Kidney epithelial cell (primary cell): Measurements from ENCODE around the gene PSORS1C2. TPM values are rescaled to one million over a fixed set of nuclear protein-coding genes. Genes with fewer than 3 reads are reported as not detected.

Source experiments
- DNase-seq: peaks from one replicate; pipeline ENCODE4 v3.0.0-alpha.2; 2010; ENCODE audit warnings: low read depth
- H3K27me3 ChIP-seq: 2 replicates; pipeline ENCODE4 v1.6.0; 2011; ENCODE audit warnings: low read length; ENCODE audit not compliant: control insufficient read depth, insufficient read depth
- H3K36me3 ChIP-seq: 2 replicates; pipeline ENCODE4 v1.5.1; 2011; ENCODE audit warnings: low read length; ENCODE audit not compliant: control insufficient read depth, insufficient read depth
- H3K4me3 ChIP-seq: 2 replicates; pipeline ENCODE4 v1.5.1; 2011; ENCODE audit warnings: low read depth, mild to moderate bottlenecking, control low read depth, low read length
- total RNA-seq: library from RNA; depleted of rRNA; stranded (reverse); fragments of >200 nt; gene quantifications from 2 replicates; pipeline ENCODE4 v1.2.3, GENCODE V29; 2015
- TF ChIP-seq, protein P1 (sequence below): IDR thresholded peaks from 2 replicates; pipeline ENCODE4 v1.5.1; 2011; ENCODE audit warnings: mild to moderate bottlenecking, moderate library complexity, low read length, control low read depth, inconsistent platforms; ENCODE audit not compliant: insufficient read depth, poor library complexity, severe bottlenecking

PSORS1C2 gene
- total RNA-seq, 1 donor from 2014 or later = not detected

DNA sequence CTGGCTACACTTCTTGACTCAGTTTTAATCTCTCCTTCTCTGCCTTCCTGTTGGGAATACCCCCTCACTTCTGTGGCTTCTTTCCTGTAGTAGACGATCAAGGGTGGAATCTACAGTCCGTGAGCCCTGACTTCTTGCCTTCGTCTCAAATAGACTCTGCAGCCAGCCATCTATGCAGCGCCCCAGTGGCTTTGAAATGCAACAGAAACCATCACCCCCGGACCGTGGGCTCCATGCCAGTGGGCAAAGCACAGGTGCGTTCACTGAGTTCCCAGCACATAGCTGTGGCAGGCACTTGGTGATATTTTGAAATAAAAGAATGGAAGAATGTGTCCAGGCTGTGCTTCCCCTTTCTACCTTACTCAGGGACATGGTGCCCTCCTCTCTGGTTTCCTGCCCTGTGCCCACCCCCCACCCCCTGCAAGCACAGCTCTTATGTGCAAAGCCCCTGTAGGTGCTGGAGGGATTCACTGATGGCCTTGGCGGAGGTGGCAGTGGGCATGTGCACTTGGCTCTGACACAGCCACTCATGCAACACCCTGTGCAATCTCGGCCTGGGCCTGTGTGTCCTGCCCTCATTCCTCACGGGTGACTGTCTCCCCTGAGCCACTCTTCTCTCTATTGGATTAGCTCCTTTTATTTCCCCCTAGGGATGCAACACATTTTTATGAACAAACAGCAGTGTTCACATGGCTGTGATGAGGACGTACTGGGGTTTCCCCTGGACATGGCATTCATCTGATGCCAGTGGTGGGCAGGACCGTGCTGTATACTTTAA, 13.1 kb downstream of the PSORS1C2 start:
- Histone ChIP-seq H3K36me3 (no peaks in the 10 kb centered on the region), H3K27me3 (no peaks in the 10 kb centered on the region), H3K4me3 (no peak overlapping the region)
- TF ChIP-seq, protein P1, sequence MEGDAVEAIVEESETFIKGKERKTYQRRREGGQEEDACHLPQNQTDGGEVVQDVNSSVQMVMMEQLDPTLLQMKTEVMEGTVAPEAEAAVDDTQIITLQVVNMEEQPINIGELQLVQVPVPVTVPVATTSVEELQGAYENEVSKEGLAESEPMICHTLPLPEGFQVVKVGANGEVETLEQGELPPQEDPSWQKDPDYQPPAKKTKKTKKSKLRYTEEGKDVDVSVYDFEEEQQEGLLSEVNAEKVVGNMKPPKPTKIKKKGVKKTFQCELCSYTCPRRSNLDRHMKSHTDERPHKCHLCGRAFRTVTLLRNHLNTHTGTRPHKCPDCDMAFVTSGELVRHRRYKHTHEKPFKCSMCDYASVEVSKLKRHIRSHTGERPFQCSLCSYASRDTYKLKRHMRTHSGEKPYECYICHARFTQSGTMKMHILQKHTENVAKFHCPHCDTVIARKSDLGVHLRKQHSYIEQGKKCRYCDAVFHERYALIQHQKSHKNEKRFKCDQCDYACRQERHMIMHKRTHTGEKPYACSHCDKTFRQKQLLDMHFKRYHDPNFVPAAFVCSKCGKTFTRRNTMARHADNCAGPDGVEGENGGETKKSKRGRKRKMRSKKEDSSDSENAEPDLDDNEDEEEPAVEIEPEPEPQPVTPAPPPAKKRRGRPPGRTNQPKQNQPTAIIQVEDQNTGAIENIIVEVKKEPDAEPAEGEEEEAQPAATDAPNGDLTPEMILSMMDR = no peak
- DNase-seq = no peak

DNA sequence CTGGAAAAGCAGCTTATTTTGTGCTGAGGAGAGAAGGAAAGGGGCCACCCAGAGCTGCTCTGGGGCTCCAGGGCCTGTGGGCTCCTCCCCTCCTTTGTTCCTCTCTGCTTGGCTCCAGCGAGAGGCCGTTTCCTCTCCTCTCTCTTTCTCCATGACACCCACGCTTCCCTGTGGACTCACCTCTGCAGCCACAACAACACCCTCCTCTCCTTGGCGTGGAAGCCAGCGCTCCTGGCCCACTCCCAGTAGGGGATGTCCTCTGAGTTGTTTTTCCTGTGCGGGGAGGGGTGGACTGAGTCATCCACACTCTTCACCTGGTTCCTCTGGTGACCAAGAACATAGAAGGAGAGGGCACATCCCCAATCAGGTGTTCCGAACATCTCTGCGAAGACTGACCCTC, 13.7 kb downstream of the PSORS1C2 start:
- Histone ChIP-seq H3K36me3 (no peaks in the 10 kb centered on the region), H3K4me3 (no peak overlapping the region), H3K27me3 (no peaks in the 10 kb centered on the region)
- TF ChIP-seq, protein P1 = no peak
- DNase-seq = no peak

DNA sequence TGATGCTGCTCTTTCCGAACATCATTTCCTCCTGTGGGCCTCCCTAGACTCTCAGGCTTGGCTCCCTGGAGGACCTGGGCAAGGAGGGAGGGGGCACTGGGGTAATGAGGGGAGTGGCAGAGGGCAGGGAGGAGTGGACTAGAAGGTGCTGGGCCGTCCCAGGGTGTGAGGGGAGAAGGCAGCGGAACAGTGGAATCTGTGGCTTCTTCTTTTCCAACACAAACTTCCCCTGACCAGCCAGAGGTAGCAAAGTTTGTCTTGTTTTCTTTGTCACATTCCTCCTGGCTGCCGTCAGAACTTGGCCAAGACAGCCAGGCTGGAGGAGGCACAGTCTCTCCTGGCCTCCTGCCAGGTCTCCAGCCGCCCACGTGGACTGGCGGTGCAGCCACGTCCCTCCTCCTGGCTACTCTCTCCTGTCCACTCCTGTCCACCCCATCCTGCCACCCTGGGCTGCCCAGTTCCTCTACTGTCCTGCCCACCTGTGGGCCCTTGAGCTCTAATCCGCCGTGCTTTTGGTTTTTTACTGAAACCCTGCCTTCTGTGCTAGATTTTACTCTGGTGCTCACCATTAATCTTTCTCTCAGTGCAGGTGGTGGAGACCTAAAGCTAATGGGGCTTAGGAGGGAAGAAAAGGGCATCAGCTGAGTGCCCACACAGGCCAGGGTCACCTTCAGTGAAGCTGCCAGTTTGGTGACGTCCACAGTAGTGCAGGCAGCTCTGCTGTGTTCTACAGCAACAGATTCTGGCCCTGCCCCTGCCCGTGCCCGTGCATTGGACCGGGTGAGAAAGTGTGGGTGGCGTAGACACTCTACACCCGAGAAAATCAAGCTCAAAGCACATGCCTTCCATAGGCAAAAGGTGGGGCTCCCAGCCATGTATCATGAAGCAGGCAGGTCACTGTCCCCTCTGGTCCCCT, 15.8 kb downstream of the PSORS1C2 start:
- H3K27me3 ChIP-seq = no peaks in the 10 kb centered on the region
- no peak for DNase-seq
- no peak overlapping the region for H3K4me3 ChIP-seq
- H3K36me3 ChIP-seq = no peaks in the 10 kb centered on the region
- TF ChIP-seq, protein P1 = no peak

DNA sequence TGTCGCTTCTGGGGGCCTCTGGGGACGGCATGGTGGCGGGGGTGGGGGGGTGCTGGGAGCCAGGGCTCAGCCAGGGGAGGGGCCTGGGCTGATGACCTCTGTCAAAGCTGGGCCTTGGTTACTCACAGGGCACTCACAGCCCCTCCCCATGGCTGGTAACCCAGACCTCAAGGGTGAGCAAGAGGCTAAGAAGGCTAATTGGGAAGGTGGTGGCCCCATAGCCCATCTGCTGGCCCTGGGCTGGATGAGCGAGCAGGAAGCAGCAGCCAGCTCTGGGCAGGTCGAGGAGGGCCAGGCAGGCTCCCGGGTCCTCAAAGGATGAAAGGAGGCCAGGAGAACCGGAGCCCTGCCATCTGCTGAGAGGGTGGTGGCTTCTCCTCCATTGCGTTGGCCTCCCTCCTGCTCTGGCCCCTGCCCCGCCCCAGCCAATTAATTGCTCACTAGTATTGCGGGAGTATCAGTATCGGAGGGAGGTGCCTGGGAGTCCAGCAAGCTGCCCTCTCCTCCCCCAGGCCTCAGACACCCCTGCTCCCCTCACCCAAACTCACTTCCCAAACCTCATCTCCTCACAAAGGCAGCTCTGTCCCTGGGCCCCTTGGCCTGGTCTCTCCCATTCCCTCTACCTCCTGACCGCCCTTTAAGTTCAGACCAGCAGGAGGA, 17.6 kb downstream of the PSORS1C2 start:
- DNase-seq = no peak
- Histone ChIP-seq H3K4me3 (no peak overlapping the region), H3K36me3 (no peaks in the 10 kb centered on the region), H3K27me3 (no peaks in the 10 kb centered on the region)
- TF ChIP-seq, protein P1 = no peak

DNA sequence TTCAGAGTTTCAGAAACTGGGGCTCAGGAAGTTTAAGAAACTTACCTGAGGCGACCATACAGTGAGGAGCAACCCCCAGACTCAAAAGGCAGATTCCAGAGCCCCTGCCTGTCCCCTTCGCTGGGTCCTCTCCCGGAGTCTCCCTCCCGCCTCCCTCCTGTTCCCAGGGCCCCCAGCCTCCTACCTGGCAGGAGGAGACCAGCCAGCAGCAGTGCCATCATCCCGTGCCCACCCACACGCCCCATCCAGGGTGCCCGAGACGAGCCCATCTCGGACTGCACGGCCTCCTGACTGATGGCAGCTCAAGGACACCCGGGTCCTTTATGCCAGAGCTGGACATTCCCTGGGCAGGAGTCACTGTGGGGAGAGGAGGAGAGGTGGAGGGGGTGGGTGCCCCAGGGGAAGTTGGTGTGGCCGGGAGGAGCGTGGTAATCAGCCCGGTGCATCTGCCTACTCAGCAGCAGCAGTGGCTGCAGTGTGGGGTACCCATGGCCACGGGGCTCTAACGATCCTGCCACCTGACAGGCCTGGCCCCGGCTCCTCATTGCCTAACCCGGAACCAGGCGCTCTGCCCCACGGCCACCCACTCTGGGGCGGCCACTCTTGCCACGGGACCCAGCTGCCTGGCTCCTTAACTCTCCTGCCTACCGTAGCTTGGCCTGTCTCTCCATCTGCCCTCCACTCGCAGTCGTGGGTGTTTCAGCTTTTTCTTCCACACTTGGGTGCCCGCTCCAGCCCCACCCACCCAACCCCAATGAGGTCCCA, 18.5 kb downstream of the PSORS1C2 start, which contains the start of gene CDSN:
CDSN (minus strand) TSS at position 296 of the 765 bp plus-strand sequence; CDS start at position 269, 27 bp downstream.
- no peak for DNase-seq
- Histone ChIP-seq H3K27me3 (no peaks in the 10 kb centered on the region), H3K36me3 (no peaks in the 10 kb centered on the region), H3K4me3 (no peak within 1 kb of the TSS)
- TF ChIP-seq, protein P1 = no peak
